SU-DHL-6 (cell line): ENCODE results near the gene OLFM4.

Source experiments
- H2AFZ ChIP-seq: fragments of 200-600 bp; sonication (generic); 2 replicates; pipeline ENCODE4 v1.6.1; 2014; ENCODE audit warnings: low read depth, mild to moderate bottlenecking, moderate library complexity, mixed read lengths, antibody characterized with exemption, low read length; ENCODE audit not compliant: severe bottlenecking
- H3F3A ChIP-seq: fragments of 200-600 bp; shearing (Covaris generic); 2 replicates; pipeline ENCODE4 v1.6.0; 2016; ENCODE audit warnings: antibody characterized with exemption, mild to moderate bottlenecking; ENCODE audit not compliant: insufficient read depth
- H3K27ac ChIP-seq: fragments of 200-600 bp; sonication (generic); 2 replicates; pipeline ENCODE4 v1.5.1; 2016; ENCODE audit warnings: low read depth, mild to moderate bottlenecking, low read length, moderate library complexity, mixed read lengths
- H3K27me3 ChIP-seq: fragments of 200-600 bp; sonication (generic), shearing (Covaris generic); 2 replicates; pipeline ENCODE4 v1.6.0; 2014; ENCODE audit warnings: mild to moderate bottlenecking, low read length
- H3K36me3 ChIP-seq: fragments of 200-600 bp; sonication (generic); 2 replicates; pipeline ENCODE4 v1.6.1; 2014; ENCODE audit warnings: mild to moderate bottlenecking, low read length, mixed read lengths
- H3K4me2 ChIP-seq: fragments of 300-600, 200-600 bp; shearing (Covaris generic), sonication (generic); 2 replicates; pipeline ENCODE4 v1.6.0; 2014; ENCODE audit warnings: low read length, low read depth, mild to moderate bottlenecking; ENCODE audit not compliant: poor library complexity, severe bottlenecking
- H3K4me3 ChIP-seq: fragments of 200-600 bp; sonication (generic); 2 replicates; pipeline ENCODE4 v1.5.1; 2014; ENCODE audit warnings: antibody characterized with exemption, low read length, mild to moderate bottlenecking, mixed read lengths; ENCODE audit not compliant: insufficient read depth, poor library complexity, severe bottlenecking
- H3K79me2 ChIP-seq: fragments of 200-600 bp; sonication (generic); 2 replicates; pipeline ENCODE4 v1.6.1; 2014; ENCODE audit warnings: mild to moderate bottlenecking, low read length, moderate library complexity; ENCODE audit not compliant: insufficient read depth
- H3K9ac ChIP-seq: fragments of 200-600 bp; sonication (generic); 2 replicates; pipeline ENCODE4 v1.7.0; 2014; ENCODE audit warnings: mild to moderate bottlenecking, low read length
- H3K9me2 ChIP-seq: fragments of 200-600 bp; sonication (generic); replicated peaks from 2 replicates; pipeline ENCODE4 v1.6.1; 2014; ENCODE audit warnings: low read length; ENCODE audit not compliant: insufficient read depth
- H3K9me3 ChIP-seq: fragments of 200-600 bp; sonication (generic); 2 replicates; pipeline ENCODE4 v1.6.1; 2014; ENCODE audit warnings: low read length, mixed read lengths; ENCODE audit not compliant: insufficient read depth
- H4K20me1 ChIP-seq: fragments of 200-600 bp; sonication (generic); 2 replicates; pipeline ENCODE4 v1.6.1; 2014; ENCODE audit warnings: low read depth, mild to moderate bottlenecking, antibody characterized with exemption, low read length, moderate library complexity, mixed read lengths
- EZH2phosphoT487 ChIP-seq: fragments of 200-600 bp; sonication (generic), shearing (Covaris generic); conservative IDR thresholded peaks from 2 replicates; pipeline ENCODE4 v1.6.1; 2018; ENCODE audit warnings: mild to moderate bottlenecking, antibody characterized with exemption, low read length, moderate library complexity, mixed read lengths
- TF ChIP-seq, protein P1 (sequence below): fragments of 200-600 bp; sonication (generic); IDR thresholded peaks from one replicate; pipeline ENCODE4 v1.5.1; 2017; ENCODE audit warnings: antibody characterized with exemption, mild to moderate bottlenecking, low read length, moderate library complexity; ENCODE audit not compliant: insufficient read depth, poor library complexity, severe bottlenecking

Gene OLFM4

DNA sequence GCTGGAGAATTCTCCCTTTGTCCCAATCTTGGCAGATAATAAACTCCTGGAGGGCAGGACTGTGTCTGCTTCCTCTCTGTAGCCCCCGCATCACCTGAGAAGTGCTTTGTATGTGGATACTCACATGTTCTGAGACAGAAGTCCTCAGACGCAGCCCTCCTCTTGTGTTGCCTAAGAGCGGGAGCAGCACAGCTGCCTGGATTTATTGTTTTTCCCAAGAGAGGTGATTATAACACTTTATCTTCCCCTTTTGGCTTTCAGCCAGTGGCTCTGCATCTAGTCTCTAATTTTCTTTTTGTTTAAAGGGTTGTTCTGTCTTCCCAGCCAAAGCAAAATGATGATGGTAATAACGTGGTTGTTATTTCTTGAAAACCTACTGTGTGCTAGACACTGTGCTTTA, 36.1 kb downstream of the OLFM4 start:
- Histone ChIP-seq H4K20me1 (no peaks in the 10 kb centered on the region), H2AFZ (no peak overlapping the region), H3K36me3 (no peaks in the 10 kb centered on the region), H3K27ac (no peak overlapping the region), H3K9me3 (no peaks in the 10 kb centered on the region), H3F3A (no peaks in the 10 kb centered on the region), H3K79me2 (no peaks in the 10 kb centered on the region), H3K27me3 (no peaks in the 10 kb centered on the region), H3K9me2 (no peaks in the 10 kb centered on the region), H3K4me2 (no peak overlapping the region), H3K4me3 (no peak overlapping the region), H3K9ac (no peak overlapping the region)
- no peak for TF ChIP-seq EZH2phosphoT487
- TF ChIP-seq, protein P1, sequence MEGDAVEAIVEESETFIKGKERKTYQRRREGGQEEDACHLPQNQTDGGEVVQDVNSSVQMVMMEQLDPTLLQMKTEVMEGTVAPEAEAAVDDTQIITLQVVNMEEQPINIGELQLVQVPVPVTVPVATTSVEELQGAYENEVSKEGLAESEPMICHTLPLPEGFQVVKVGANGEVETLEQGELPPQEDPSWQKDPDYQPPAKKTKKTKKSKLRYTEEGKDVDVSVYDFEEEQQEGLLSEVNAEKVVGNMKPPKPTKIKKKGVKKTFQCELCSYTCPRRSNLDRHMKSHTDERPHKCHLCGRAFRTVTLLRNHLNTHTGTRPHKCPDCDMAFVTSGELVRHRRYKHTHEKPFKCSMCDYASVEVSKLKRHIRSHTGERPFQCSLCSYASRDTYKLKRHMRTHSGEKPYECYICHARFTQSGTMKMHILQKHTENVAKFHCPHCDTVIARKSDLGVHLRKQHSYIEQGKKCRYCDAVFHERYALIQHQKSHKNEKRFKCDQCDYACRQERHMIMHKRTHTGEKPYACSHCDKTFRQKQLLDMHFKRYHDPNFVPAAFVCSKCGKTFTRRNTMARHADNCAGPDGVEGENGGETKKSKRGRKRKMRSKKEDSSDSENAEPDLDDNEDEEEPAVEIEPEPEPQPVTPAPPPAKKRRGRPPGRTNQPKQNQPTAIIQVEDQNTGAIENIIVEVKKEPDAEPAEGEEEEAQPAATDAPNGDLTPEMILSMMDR = no peak

- no peaks in the 10 kb centered on the region for H3K79me2 ChIP-seq
- no peak overlapping the region for H3K4me3 ChIP-seq
- H3K9ac ChIP-seq = no peak overlapping the region
- H3K4me2 ChIP-seq = no peak overlapping the region
- H3K27ac ChIP-seq = no peak overlapping the region
- no peaks in the 10 kb centered on the region for H3K36me3 ChIP-seq
- TF ChIP-seq, protein P1 = no peak
- TF ChIP-seq EZH2phosphoT487 = no peak
- no peaks in the 10 kb centered on the region for H3K9me3 ChIP-seq
- no peaks in the 10 kb centered on the region for H3K27me3 ChIP-seq
- no peak overlapping the region for H2AFZ ChIP-seq
- no peaks in the 10 kb centered on the region for H3K9me2 ChIP-seq
- no peaks in the 10 kb centered on the region for H4K20me1 ChIP-seq
- no peaks in the 10 kb centered on the region for H3F3A ChIP-seq
Observed at GRCh38 chr13:53066411-53066810, 37.8 kb downstream of the OLFM4 start.

- TF ChIP-seq, protein P1 = no peak
- no peak for TF ChIP-seq EZH2phosphoT487
- no peaks in the 10 kb centered on the region for H3F3A ChIP-seq
- H3K79me2 ChIP-seq = no peaks in the 10 kb centered on the region
- H2AFZ ChIP-seq = no peak overlapping the region
- no peaks in the 10 kb centered on the region for H3K36me3 ChIP-seq
- no peaks in the 10 kb centered on the region for H3K27me3 ChIP-seq
- H3K9ac ChIP-seq = no peak overlapping the region
- no peak overlapping the region for H3K27ac ChIP-seq
- no peaks in the 10 kb centered on the region for H4K20me1 ChIP-seq
- no peak overlapping the region for H3K4me2 ChIP-seq
- no peaks in the 10 kb centered on the region for H3K9me3 ChIP-seq
- no peaks in the 10 kb centered on the region for H3K9me2 ChIP-seq
- no peak overlapping the region for H3K4me3 ChIP-seq
Observed at GRCh38 chr13:53068585-53069520, 40.2 kb downstream of the OLFM4 start.
